SK-N-SH treated with all-trans-retinoic acid at 6 μM for 48 hours (cell line): ENCODE measurements around the gene EPN2.

Experiments used
- ATAC-seq: fragments of 200-7000 bp; cut with Tn5 transposase; 3 replicates; pipeline ENCODE4 v1.9.1; 2020; ENCODE audit warnings: mild to moderate bottlenecking, moderate library complexity
- ARNTL ChIP-seq: fragments of 450-650 bp; formaldehyde crosslinking; IDR thresholded peaks from 2 replicates; pipeline ENCODE4 v1.5.0; 2020; ENCODE audit warnings: low read depth, mild to moderate bottlenecking, moderate library complexity, borderline replicate concordance
- CREB5 ChIP-seq: fragments of 250-450 bp; sonication (Bioruptor Pico); IDR thresholded peaks from 2 replicates; pipeline ENCODE4 v1.5.1; 2020; ENCODE audit warnings: low read depth, mild to moderate bottlenecking, moderate library complexity
- CSRNP3 ChIP-seq: fragments of 250-450 bp; sonication (Bioruptor Pico); IDR thresholded peaks from 2 replicates; pipeline ENCODE4 v1.5.1; 2021; ENCODE audit warnings: mild to moderate bottlenecking, moderate library complexity
- ESRRG ChIP-seq: fragments of 250-450 bp; sonication (Bioruptor Pico); IDR thresholded peaks from 2 replicates; pipeline ENCODE4 v1.6.1; 2021; ENCODE audit warnings: mild to moderate bottlenecking
- GLIS3 ChIP-seq: fragments of 250-450 bp; sonication (Bioruptor Pico); IDR thresholded peaks from 2 replicates; pipeline ENCODE4 v1.5.0; 2020; ENCODE audit warnings: mild to moderate bottlenecking, moderate library complexity
- ISL1 ChIP-seq: fragments of 250-450 bp; sonication (Bioruptor Pico); IDR thresholded peaks from 2 replicates; pipeline ENCODE4 v2.1.2; 2022; ENCODE audit warnings: mild to moderate bottlenecking, moderate library complexity
- OSR1 ChIP-seq: fragments of 250-450 bp; sonication (Bioruptor Pico); IDR thresholded peaks from 2 replicates; pipeline ENCODE4 v1.8.0; 2022; ENCODE audit warnings: moderate library complexity, mild to moderate bottlenecking, inconsistent platforms
- PATZ1 ChIP-seq: fragments of 250-450 bp; sonication (Bioruptor Pico); IDR thresholded peaks from 2 replicates; pipeline ENCODE4 v1.8.0; 2020; ENCODE audit warnings: mild to moderate bottlenecking, moderate library complexity, borderline replicate concordance
- POU6F1 ChIP-seq: fragments of 250-450 bp; sonication (Bioruptor Pico); IDR thresholded peaks from 2 replicates; pipeline ENCODE4 v1.8.0; 2021; ENCODE audit warnings: low read depth, mild to moderate bottlenecking, moderate library complexity, borderline replicate concordance
- PPARA ChIP-seq: fragments of 250-450 bp; sonication (Bioruptor Pico); IDR thresholded peaks from 2 replicates; pipeline ENCODE4 v1.5.0; 2020; ENCODE audit warnings: mild to moderate bottlenecking, borderline replicate concordance
- RARB ChIP-seq: fragments of 250-450 bp; sonication (Bioruptor Pico); IDR thresholded peaks from 2 replicates; pipeline ENCODE4 v1.8.0; 2021; ENCODE audit warnings: mild to moderate bottlenecking, moderate library complexity
- SNAI2 ChIP-seq: fragments of 250-450 bp; sonication (Bioruptor Pico); IDR thresholded peaks from 2 replicates; pipeline ENCODE4 v1.5.0; 2020; ENCODE audit warnings: mild to moderate bottlenecking, moderate library complexity
- TCF4 ChIP-seq: fragments of 250-450 bp; sonication (Bioruptor Pico); IDR thresholded peaks from 2 replicates; pipeline ENCODE4 v1.8.0; 2021; ENCODE audit warnings: mild to moderate bottlenecking, moderate library complexity, borderline replicate concordance
- TOX ChIP-seq: fragments of 250-450 bp; sonication (Bioruptor Pico); IDR thresholded peaks from 2 replicates; pipeline ENCODE4 v1.8.0; 2021; ENCODE audit warnings: mild to moderate bottlenecking, moderate library complexity, borderline replicate concordance
- TSHZ2 ChIP-seq: fragments of 250-450 bp; sonication (Bioruptor Pico); IDR thresholded peaks from 2 replicates; pipeline ENCODE4 v1.5.0; 2020; ENCODE audit warnings: mild to moderate bottlenecking, moderate library complexity
- ZC3H10 ChIP-seq: fragments of 250-450 bp; sonication (Bioruptor Pico); IDR thresholded peaks from 2 replicates; pipeline ENCODE4 v1.5.1; 2021; ENCODE audit warnings: mild to moderate bottlenecking, moderate library complexity
- ZFP3 ChIP-seq: fragments of 250-450 bp; sonication (Bioruptor Pico); IDR thresholded peaks from 2 replicates; pipeline ENCODE4 v1.5.0; 2020; ENCODE audit warnings: mild to moderate bottlenecking, moderate library complexity
- ZNF565 ChIP-seq: fragments of 450-650 bp; formaldehyde crosslinking; conservative IDR thresholded peaks from 2 replicates; pipeline ENCODE4 v1.5.0; 2020; ENCODE audit warnings: low read depth, mild to moderate bottlenecking, moderate library complexity
- ZNF70 ChIP-seq: fragments of 450-650 bp; formaldehyde crosslinking; IDR thresholded peaks from 2 replicates; pipeline ENCODE4 v1.5.0; 2020; ENCODE audit warnings: mild to moderate bottlenecking, moderate library complexity
- ZNF8 ChIP-seq: fragments of 450-650 bp; formaldehyde crosslinking; IDR thresholded peaks from 2 replicates; pipeline ENCODE4 v1.5.0; 2020; ENCODE audit warnings: mild to moderate bottlenecking, moderate library complexity

Gene EPN2

GRCh38 chr17:19377602-19378415 lies 140.6 kb downstream of the EPN2 start (continued):
- TF ChIP-seq ZNF8 (CRISPR knock-in tag) = no peak
- TF ChIP-seq POU6F1 (CRISPR knock-in tag) = no peak
- TF ChIP-seq GLIS3 = no peak
- TF ChIP-seq SNAI2 (CRISPR knock-in tag) = no peak
- no peak for TF ChIP-seq TOX (CRISPR knock-in tag)
- no peak for TF ChIP-seq PATZ1
- no peak for TF ChIP-seq ISL1 (CRISPR knock-in tag)
- TF ChIP-seq, all 23 proteins: peak for 0

GRCh38 chr17:19378416-19379360 lies 141.5 kb downstream of the EPN2 start, which contains the start of gene MAPK7:
Gene MAPK7 (plus strand): TSS chr17:19378498. CDS start chr17:19378901, 403 bp downstream.
- TF ChIP-seq ESRRG (CRISPR knock-in tag) = no peak
- no peak for TF ChIP-seq CREB5 (CRISPR knock-in tag)
- TF ChIP-seq CSRNP3 (CRISPR knock-in tag) = no peak
- TF ChIP-seq ZFP3 (CRISPR knock-in tag) = no peak
- no peak for TF ChIP-seq ZNF70
- no peak for TF ChIP-seq TCF4 (CRISPR knock-in tag)
- TF ChIP-seq SNAI2 (CRISPR knock-in tag) = no peak
- TF ChIP-seq ZC3H10 = no peak
- TF ChIP-seq OSR1 = no peak
- TF ChIP-seq TSHZ2 (CRISPR knock-in tag) = no peak
- no peak for TF ChIP-seq RARB (CRISPR knock-in tag)
- TF ChIP-seq ZNF565 = no peak
- TF ChIP-seq, all 23 proteins: peak for 0
- peak; percentile 1 for ATAC-seq

GRCh38 chr17:19379361-19380065 lies 142.3 kb downstream of the EPN2 start:
- no peak for ATAC-seq
- TF ChIP-seq GLIS3 = no peak
- no peak for TF ChIP-seq PPARA (CRISPR knock-in tag)
- TF ChIP-seq ARNTL (CRISPR knock-in tag) = no peak
- no peak for TF ChIP-seq RARB (CRISPR knock-in tag)
- no peak for TF ChIP-seq SNAI2 (CRISPR knock-in tag)
- no peak for TF ChIP-seq ZFP3 (CRISPR knock-in tag)
- no peak for TF ChIP-seq ZNF565
- TF ChIP-seq ISL1 (CRISPR knock-in tag) = no peak
- TF ChIP-seq TSHZ2 (CRISPR knock-in tag) = no peak
- no peak for TF ChIP-seq ZNF8 (CRISPR knock-in tag)
- no peak for TF ChIP-seq TCF4 (CRISPR knock-in tag)
